HepG2 (cell line): Measurements from ENCODE around the gene CRAT. TPM values are rescaled to one million over a fixed set of nuclear protein-coding genes. Genes with fewer than 3 reads are reported as not detected.
A peak's percentile ranks its signal among the peaks of the same experiment; 100 is the strongest.

Experiments
- ATAC-seq: fragments of 200-7000 bp; cut with Tn5 transposase; 3 replicates; pipeline ENCODE4 v1.9.1; 2020; ENCODE audit warnings: mild to moderate bottlenecking, moderate library complexity
- BruUV-seq: library from RNA; stranded (reverse); fragments of 400-500 nt; replicated peaks from 2 replicates; lab custom pipeline; 2021; lab: Mats Ljungman, UMichigan
- CTCF ChIA-PET: fragments of 300-600 bp; formaldehyde crosslinking; extraction: SDS; loops from one replicate; lab custom pipeline; 2021; ENCODE audit warnings: low total read pairs, inconsistent platforms, low intra/inter-chr PET ratio; lab: Yijun Ruan, JAX
- POLR2A ChIA-PET: fragments of 350-600 bp; sonication (Branson Sonifier 250); formaldehyde crosslinking; loops from one replicate; lab custom pipeline; 2020; ENCODE audit warnings: antibody characterized with exemption, inconsistent platforms; lab: Yijun Ruan, JAX
- DNase-seq: peaks from one replicate; pipeline ENCODE4 v3.0.0-alpha.2; 2015; ENCODE audit warnings: low spot score
- FAIRE-seq: peaks from 3 replicates; lab custom pipeline; 2011; peaks lifted over from hg19 to GRCh38; lab: Jason Lieb, UNC
- H2AFZ ChIP-seq: one replicate; pipeline ENCODE4 v1.6.1; 2011; ENCODE audit warnings: low read length, inconsistent platforms
- H3K27ac ChIP-seq: fragments of 300-600 bp; 3 replicates; pipeline ENCODE4 v1.8.0; 2011; ENCODE audit warnings: mixed run types, mild to moderate bottlenecking, mixed read lengths, low read length, inconsistent platforms; ENCODE audit not compliant: insufficient read depth; ENCODE audit errors: extremely low read length
- H3K27me3 ChIP-seq, 2 experiments: fragments of 200-600 bp in 1 of 2; 2 replicates in 1 of 2; 3 replicates in 1 of 2; pipeline versions ENCODE4 v1.6.0 to v1.8.0; 2011; ENCODE audit warnings: low read length in 2 of 2, mild to moderate bottlenecking in 2 of 2, moderate library complexity in 2 of 2, inconsistent platforms in 1 of 2; ENCODE audit not compliant: insufficient read depth in 2 of 2, control insufficient read depth in 1 of 2
- H3K36me3 ChIP-seq, 2 experiments: fragments of 200-600 bp in 1 of 2; replicated peaks in 1 of 2; 2 replicates in 1 of 2; 3 replicates in 1 of 2; pipeline versions ENCODE4 v1.5.1 to v1.8.0; 2011; ENCODE audit warnings: low read length in 2 of 2, inconsistent platforms in 1 of 2; ENCODE audit not compliant: insufficient read depth in 2 of 2, control insufficient read depth in 1 of 2
- H3K4me1 ChIP-seq: 2 replicates; pipeline ENCODE4 v1.5.1; 2012; ENCODE audit warnings: low read length, inconsistent platforms; ENCODE audit not compliant: insufficient read depth
- H3K4me2 ChIP-seq: 2 replicates; pipeline ENCODE4 v1.6.0; 2011; ENCODE audit warnings: low read depth, low read length, inconsistent platforms
- H3K4me3 ChIP-seq, 3 experiments: fragments of 200-600 bp in 1 of 3; sonication (generic), shearing (Covaris generic) in 1 of 3; replicated peaks in 1 of 3; 2 replicates each; pipeline ENCODE4 v1.5.1; 2011 to 2016; ENCODE audit warnings: low read length in 3 of 3, inconsistent platforms in 2 of 3, low read depth in 2 of 3, mild to moderate bottlenecking in 2 of 3, control low read depth in 1 of 3, mixed read lengths in 1 of 3; ENCODE audit not compliant: insufficient read depth in 1 of 3
- H3K79me2 ChIP-seq: one replicate; pipeline ENCODE4 v1.6.1; 2011; ENCODE audit warnings: low read length, inconsistent platforms; ENCODE audit not compliant: insufficient read depth
- H3K9ac ChIP-seq: 2 replicates; pipeline ENCODE4 v1.6.0; 2011; ENCODE audit warnings: mild to moderate bottlenecking, low read depth, low read length, inconsistent platforms; ENCODE audit not compliant: insufficient read depth
- H3K9me3 ChIP-seq: 2 replicates; pipeline ENCODE4 v1.5.1; 2012; ENCODE audit warnings: mild to moderate bottlenecking, low read length
- H4K20me1 ChIP-seq: 2 replicates; pipeline ENCODE4 v1.6.0; 2011; ENCODE audit warnings: inconsistent platforms, mild to moderate bottlenecking, low read length, moderate library complexity; ENCODE audit not compliant: insufficient read depth
- CHD2 ChIP-seq: IDR thresholded peaks from 2 replicates; pipeline ENCODE4 v1.6.1; 2011; ENCODE audit warnings: low read depth, low read length, improper control_type of control experiment
- FIP1L1 ChIP-seq: fragments of 200-400 bp; formaldehyde crosslinking; IDR thresholded peaks from 2 replicates; pipeline ENCODE4 v1.6.1; 2018; ENCODE audit warnings: low read depth, mild to moderate bottlenecking, low read length, moderate library complexity, borderline replicate concordance; ENCODE audit not compliant: insufficient read depth
- FOSL2 ChIP-seq: sonication (generic); formaldehyde crosslinking; IDR thresholded peaks from 2 replicates; pipeline ENCODE4 v1.4.0; 2020; ENCODE audit warnings: missing genetic modification reagents
- GTF2F1 ChIP-seq: fragments of 150-350 bp; IDR thresholded peaks from 2 replicates; pipeline ENCODE4 v1.6.1; 2014; ENCODE audit warnings: low read length
- HDAC1 ChIP-seq: sonication (generic); formaldehyde crosslinking; IDR thresholded peaks from 2 replicates; pipeline ENCODE4 v1.5.1; 2020; ENCODE audit warnings: mild to moderate bottlenecking, missing genetic modification reagents
- HNRNPUL1 ChIP-seq: fragments of 200-400 bp; formaldehyde crosslinking; IDR thresholded peaks from 2 replicates; pipeline ENCODE4 v1.6.1; 2017; ENCODE audit warnings: low read depth, mild to moderate bottlenecking, low read length, moderate library complexity
- HOXD1 ChIP-seq: sonication (generic); formaldehyde crosslinking; IDR thresholded peaks from 2 replicates; pipeline ENCODE4 v1.5.0; 2020; ENCODE audit warnings: missing genetic modification reagents
- KDM4B ChIP-seq: sonication (generic); formaldehyde crosslinking; IDR thresholded peaks from 2 replicates; pipeline ENCODE4 v1.4.0; 2020; ENCODE audit warnings: missing genetic modification reagents
- KLF6 ChIP-seq: IDR thresholded peaks from 2 replicates; pipeline ENCODE4 v1.8.0; 2016; ENCODE audit warnings: missing biosample characterization, missing genetic modification reagents
- MAZ ChIP-seq, 2 experiments: sonication (generic) in 1 of 2; formaldehyde crosslinking in 1 of 2; IDR thresholded peaks; 2 replicates each; pipeline versions ENCODE4 v1.5.0 to v1.6.1; 2012 to 2020; ENCODE audit warnings: low read depth in 2 of 2, mild to moderate bottlenecking in 2 of 2, borderline replicate concordance in 1 of 2, improper control_type of control experiment in 1 of 2, low read length in 1 of 2, missing genetic modification reagents in 1 of 2, moderate library complexity in 1 of 2
- NR0B2 ChIP-seq: sonication (generic); formaldehyde crosslinking; IDR thresholded peaks from 2 replicates; pipeline ENCODE4 v1.4.0; 2020; ENCODE audit warnings: mild to moderate bottlenecking, missing genetic modification reagents
- POLR2A ChIP-seq, 2 experiments: IDR thresholded peaks; 2 replicates each; pipeline ENCODE4 v1.6.1; 2011; ENCODE audit warnings: low read depth in 2 of 2, low read length in 2 of 2, mild to moderate bottlenecking in 1 of 2, moderate library complexity in 1 of 2; ENCODE audit not compliant: insufficient read depth in 1 of 2
- SMC3 ChIP-seq: IDR thresholded peaks from 2 replicates; pipeline ENCODE4 v1.6.1; 2011; ENCODE audit warnings: low read length, improper control_type of control experiment
- SOX6 ChIP-seq, 2 experiments: fragments of 450-650 bp in 1 of 2; sonication (generic) in 1 of 2; formaldehyde crosslinking in 1 of 2; IDR thresholded peaks; 2 replicates each; pipeline versions ENCODE4 v1.4.0 to v1.6.1; 2017 to 2020; ENCODE audit warnings: antibody characterized with exemption in 1 of 2, mild to moderate bottlenecking in 1 of 2, missing genetic modification reagents in 1 of 2
- TCF7L2 ChIP-seq: IDR thresholded peaks from 2 replicates; pipeline ENCODE4 v1.6.1; 2011; ENCODE audit warnings: mild to moderate bottlenecking, low read depth, low read length, moderate library complexity
- ZFP1 ChIP-seq: IDR thresholded peaks from 2 replicates; pipeline ENCODE4 v1.6.1; 2016
- ZNF143 ChIP-seq: sonication (generic); formaldehyde crosslinking; IDR thresholded peaks from 2 replicates; pipeline ENCODE4 v1.4.0; 2020; ENCODE audit warnings: missing genetic modification reagents
- ZNF263 ChIP-seq: sonication (generic); formaldehyde crosslinking; IDR thresholded peaks from 2 replicates; pipeline ENCODE4 v1.4.0; 2020; ENCODE audit warnings: missing genetic modification reagents
- ZNF740 ChIP-seq: sonication (generic); formaldehyde crosslinking; IDR thresholded peaks from 2 replicates; pipeline ENCODE4 v1.4.0; 2020; ENCODE audit warnings: missing genetic modification reagents
- ZNF790 ChIP-seq: sonication (generic); formaldehyde crosslinking; IDR thresholded peaks from 2 replicates; pipeline ENCODE4 v1.8.0; 2022; ENCODE audit warnings: missing genetic modification reagents, mild to moderate bottlenecking, borderline replicate concordance
- ZNF839 ChIP-seq: sonication (generic); formaldehyde crosslinking; IDR thresholded peaks from 2 replicates; pipeline ENCODE4 v1.4.0; 2020; ENCODE audit warnings: missing genetic modification reagents, mild to moderate bottlenecking, borderline replicate concordance
- WGBS: methylation state at CpG from one replicate; pipeline ENCODE4 v1.1.6; 2017; ENCODE audit warnings: low lambda C conversion rate; 5-methylcytosine and 5-hydroxymethylcytosine counted together
- in situ Hi-C: cut with HindIII; loops from 2 replicates; pipeline ENCODE4 v1.10.0; 2017; ENCODE audit warnings: low pct_unique_long_range_greater_than_20kb; ENCODE audit not compliant: extremely low pct_ligation_motif_present
- intact Hi-C: fragments of 100-400 bp; cut with micrococcal nuclease; formaldehyde crosslinking; loops from one replicate; pipeline ENCODE4 v1.10.0; 2022; ENCODE audit not compliant: unreplicated experiment
- polyA plus RNA-seq, 8 experiments: library from polyadenylated mRNA; depleted of rRNA in 3 of 8; stranded (reverse) in 7 of 8; unstranded in 1 of 8; fragments of >200 nt; fragmentation: Illumina TruSeq in 4 of 8; extraction: Trizol in 4 of 8; gene quantifications; 2 replicates each; pipeline versions ENCODE4 v1.2.1 to v1.2.3, GENCODE V29; 2011 to 2016; ENCODE audit warnings: low read depth in 4 of 8, missing spikeins in 1 of 8, mixed read lengths in 1 of 8; ENCODE audit not compliant: insufficient read depth in 1 of 8
- total RNA-seq, 5 experiments: library from RNA; depleted of rRNA; stranded (reverse); fragments of >200 nt; fragmentation: Illumina TruSeq; extraction: Trizol; gene quantifications; 2 replicates each; pipeline ENCODE4 v1.2.3, GENCODE V29; 2016; ENCODE audit warnings: low read depth in 1 of 5

The CRAT gene
- total and polyA plus RNA-seq, 2 of the 13 experiments (the other 11 are each of a cell fraction or from before 2014, with no cell fraction given) = 26.1 to 26.6 TPM

DNA sequence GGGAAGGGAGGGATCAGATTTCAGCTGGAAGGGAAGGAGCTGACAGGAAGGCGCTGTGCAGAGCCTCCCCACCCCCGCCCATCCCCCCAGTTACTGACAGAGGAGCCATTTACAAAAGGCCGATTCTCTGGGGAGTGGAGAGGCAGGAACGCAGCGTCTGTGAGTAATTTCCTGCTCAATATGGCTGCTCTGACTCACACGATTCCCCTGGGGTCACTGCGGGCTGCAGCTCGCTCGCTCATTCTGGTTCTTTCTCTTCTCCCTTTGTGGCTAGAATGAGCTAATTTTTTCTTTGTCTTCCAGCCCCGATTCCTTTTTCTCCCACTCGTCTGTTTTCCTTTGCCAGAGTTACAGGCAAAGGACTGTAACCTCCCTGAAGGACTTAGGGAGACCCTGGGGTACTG is 29.4 kb upstream of the CRAT start (continued):
- TF ChIP-seq MAZ (IDR thresholded peaks at IDR 0.05; ENCODE audit: borderline replicate concordance, low read depth, low read length) = peak; percentile 76; the same call in 1 of the 2 replicates
- TF ChIP-seq MAZ (CRISPR knock-in tag; IDR thresholded peaks at IDR 0.05; ENCODE audit: low read depth) = no peak; the same call in 1 of the 2 replicates
- no peak for TF ChIP-seq NR0B2
- TF ChIP-seq KDM4B (CRISPR knock-in tag) = no peak
- TF ChIP-seq ZNF143 = no peak
- 0 out of 2 replicates have a peak, but pooled peaks have one; percentile 45 for TF ChIP-seq ZNF740 (CRISPR knock-in tag)
- peak; percentile 31; the same call in 1 of the 2 replicates for TF ChIP-seq KLF6 (CRISPR knock-in tag)
- TF ChIP-seq POLR2A (IDR thresholded peaks at IDR 0.05; ENCODE audit: insufficient read depth in 1 of 2, low read depth in 2 of 2, low read length in 2 of 2) = peak; percentile 75 to 78
- TF ChIP-seq ZNF790 = no peak
- TF ChIP-seq HNRNPUL1 = no peak

DNA sequence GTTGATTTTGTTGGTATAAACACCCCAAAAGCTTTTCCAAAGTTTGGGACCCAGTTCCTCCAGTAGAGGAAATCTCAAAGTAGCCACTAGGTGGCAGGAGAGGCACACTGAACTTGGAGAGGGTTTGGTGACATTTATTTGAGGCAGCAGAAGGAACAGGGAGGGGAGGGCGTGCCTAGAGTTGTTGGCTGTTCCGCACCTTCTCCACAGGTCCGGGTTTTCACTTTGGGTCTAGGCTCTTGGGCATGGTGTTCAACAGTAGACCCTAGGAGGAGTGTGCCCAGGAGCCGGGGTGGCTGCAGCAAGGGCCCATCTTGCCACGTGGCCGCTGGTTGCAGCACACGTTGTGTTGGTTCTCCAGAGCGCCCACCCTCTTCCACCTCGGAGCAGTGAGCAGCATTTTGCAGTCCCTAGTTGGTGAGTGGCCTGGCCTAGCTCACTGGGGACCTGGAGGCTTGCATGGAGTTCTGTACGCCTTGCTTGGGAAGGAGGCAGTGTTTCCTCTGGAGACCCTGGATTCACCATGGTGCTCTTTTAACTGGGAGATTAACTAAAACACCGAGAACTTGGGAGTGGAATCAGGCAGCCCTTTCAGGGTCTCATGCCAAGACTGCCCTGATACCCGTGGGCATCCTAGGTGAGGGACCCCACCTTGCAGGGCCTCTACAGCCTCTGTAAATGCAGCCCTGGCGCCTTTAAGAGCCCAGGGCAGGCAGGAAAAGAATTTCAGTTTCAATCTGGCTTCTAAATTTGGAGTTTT is 28.8 kb upstream of the CRAT start:
- Histone ChIP-seq H3K27ac (peak overlapping the region; percentile 98), H3K4me1 (peaks cover 48% of the 10 kb centered on the region), H3K4me2 (peak overlapping the region; percentile 97), H3K36me3 (peaks cover 13 to 60% of the 10 kb centered on the region in 2 experiments), H3K79me2 (peaks cover 6% of the 10 kb centered on the region), H3K9ac (peak overlapping the region; percentile 96), H3K27me3 (no peaks in the 10 kb centered on the region), H3K9me3 (no peaks in the 10 kb centered on the region), H2AFZ (no peak overlapping the region), H4K20me1 (no peaks in the 10 kb centered on the region), H3K4me3 (peak overlapping the region in 2 of 3 experiments; percentile 20 to 75; a peak in 4 of 6 replicates)
- ATAC-seq = peak; percentile 60
- WGBS = 22% methylated on average over 8 of the region's 13 CpGs
- DNase-seq = peak; percentile 77
- BruUV-seq = no TSS peak
- ChIA-PET CTCF (interaction anchor here (0.8 to 2.1 kb wide), 3 partner anchors 430 to 485 kb away, joined by 3 to 17 read pairs (median 13); no protein-coding TSS in a partner anchor), POLR2A (interaction anchor here (0.6 to 3.5 kb wide), 25 partner anchors 8 to 486 kb away, joined by 3 to 55 read pairs (median 7); partner anchors contain the start of genes CRAT, IER5L, NTMT1 and PTPA)
- in situ Hi-C loops (no loop called here), intact Hi-C loops (loop anchor here (1.0 kb wide), 1 partner anchor 486 kb away; no protein-coding TSS in a partner anchor)
- FAIRE-seq = peak; percentile 92
- no peak for TF ChIP-seq TCF7L2
- TF ChIP-seq HOXD1 (CRISPR knock-in tag) = no peak
- no peak for TF ChIP-seq ZFP1 (CRISPR knock-in tag)
- TF ChIP-seq SMC3 = peak; percentile 79; the same call in 1 of the 2 replicates
- no peak for TF ChIP-seq ZNF839
- no peak for TF ChIP-seq CHD2
- TF ChIP-seq MAZ (IDR thresholded peaks at IDR 0.05; ENCODE audit: borderline replicate concordance, low read depth, low read length) = no peak
- peak; percentile 21; the same call in 1 of the 2 replicates for TF ChIP-seq MAZ (CRISPR knock-in tag; IDR thresholded peaks at IDR 0.05; ENCODE audit: low read depth)
- TF ChIP-seq FIP1L1 = no peak
- TF ChIP-seq GTF2F1 = no peak
- no peak for TF ChIP-seq FOSL2 (CRISPR knock-in tag)
- 0 out of 2 replicates have a peak, but pooled peaks have one; percentile 13 for TF ChIP-seq ZNF263 (CRISPR knock-in tag)
- no peak; the same call in 1 of the 2 replicates for TF ChIP-seq HDAC1
- no peak for TF ChIP-seq SOX6 (IDR thresholded peaks at IDR 0.05)
- 0 out of 2 replicates have a peak, but pooled peaks have one; percentile 30 for TF ChIP-seq SOX6 (CRISPR knock-in tag; IDR thresholded peaks at IDR 0.05)
